Activated CD4-positive, alpha-beta T cell treated with anti-CD3 and anti-CD28 coated beads for 4 hours (primary cell): ENCODE measurements around the gene ZDHHC13.
"Not testable (repeated sequence)": the region's sequence is repeated elsewhere in the genome, so short reads cannot be mapped to it uniquely, and the experiment has no call there.

ENCODE experiments used
- DNase-seq, 2 donors: peaks; one replicate each; pipeline ENCODE4 v3.0.0-alpha.2; 2020

ZDHHC13 gene

DNA sequence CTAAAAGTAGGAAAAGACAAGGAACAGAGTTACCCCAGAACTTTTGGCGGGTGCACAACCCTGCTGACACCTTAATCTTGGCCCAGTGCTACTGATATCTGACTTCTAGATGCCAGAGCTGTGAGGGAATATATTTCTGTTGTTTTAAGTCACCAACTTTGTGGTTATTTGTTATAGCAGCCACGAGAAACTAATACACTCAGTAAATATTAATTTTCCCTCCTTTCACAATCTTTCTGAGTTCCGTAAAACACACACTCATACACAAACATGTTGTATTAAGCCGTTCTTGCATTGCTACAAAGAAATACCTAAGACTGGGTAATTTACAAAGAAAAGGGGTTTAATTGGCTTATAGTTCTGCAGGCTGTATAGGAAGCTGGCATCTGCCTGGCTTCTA lies 16.1 kb upstream of the ZDHHC13 start:
- no peak for DNase-seq

DNA sequence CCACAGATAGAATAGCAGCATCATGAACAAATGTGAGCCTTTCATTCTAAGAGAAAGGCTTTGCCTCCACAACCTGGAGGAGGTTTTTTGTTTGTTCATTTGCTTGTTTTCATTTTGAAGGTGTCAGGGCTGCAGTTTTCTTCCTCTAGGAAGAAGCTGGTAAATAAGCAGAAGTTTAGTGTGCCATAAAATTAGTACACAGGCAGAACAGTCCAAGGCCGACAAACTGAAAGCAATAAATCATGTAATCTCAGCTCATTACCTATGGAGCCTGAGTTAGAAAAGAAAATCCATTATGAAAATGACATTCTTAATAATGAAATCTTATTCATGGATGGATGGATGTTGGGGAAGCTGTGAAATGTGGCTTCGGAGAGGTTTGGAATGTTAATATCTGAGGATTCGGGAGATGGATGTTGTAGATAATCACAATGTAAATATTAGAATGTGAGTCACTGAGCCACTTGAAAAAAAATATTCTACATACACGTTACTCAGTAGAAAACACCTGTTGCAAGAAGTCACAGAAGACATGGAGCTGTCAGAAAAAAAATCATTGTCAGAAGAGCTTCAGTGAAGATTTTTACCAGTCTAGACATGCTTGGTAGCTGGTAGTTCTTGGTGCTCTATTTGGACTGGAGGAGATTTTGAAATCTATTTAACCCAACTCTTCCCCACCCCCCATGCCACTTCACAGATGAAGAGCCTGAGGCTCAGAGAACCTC lies 15.0 kb upstream of the ZDHHC13 start:
- no peak for DNase-seq

DNA sequence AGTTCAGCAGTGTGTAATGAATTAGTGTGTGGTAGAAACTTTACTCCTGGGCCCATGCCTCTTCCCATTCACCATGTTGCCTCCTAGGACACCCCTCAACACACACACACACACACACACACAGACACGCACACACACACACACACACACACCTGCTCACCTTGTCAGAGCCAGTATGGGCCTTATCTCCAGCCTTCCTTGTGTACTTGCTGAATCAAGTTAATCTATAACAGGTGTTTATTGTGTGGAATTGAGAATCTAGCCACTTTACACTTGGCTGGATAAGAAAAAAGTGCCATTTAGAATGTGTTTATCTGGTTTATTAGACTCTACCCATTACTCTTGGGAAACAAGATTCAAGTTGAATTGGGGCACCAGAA lies 14.5 kb upstream of the ZDHHC13 start:
- no peak for DNase-seq

DNA sequence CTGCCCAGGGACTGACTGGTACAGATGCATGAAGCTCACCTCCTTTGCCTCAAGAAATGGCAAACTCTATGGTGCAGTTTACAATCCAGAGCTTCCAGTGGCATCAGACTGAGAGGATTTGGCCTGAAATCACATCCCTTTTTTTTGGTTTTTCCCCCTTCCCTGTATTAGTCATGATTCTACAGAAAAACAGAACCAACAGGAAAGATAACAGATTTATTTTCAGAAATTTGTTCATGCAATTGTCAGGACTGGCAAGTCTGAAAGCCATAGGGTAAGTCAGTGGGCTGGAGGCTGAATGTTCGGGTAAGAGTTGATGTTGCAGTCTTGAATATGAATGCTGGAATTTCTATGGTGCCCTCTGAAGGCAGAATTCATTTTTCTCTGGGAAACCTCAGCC lies 12.0 kb upstream of the ZDHHC13 start:
- DNase-seq, result no peak

- no peak for DNase-seq
Measured at GRCh38 chr11:19107125-19107524, 9.8 kb upstream of the ZDHHC13 start.

DNA sequence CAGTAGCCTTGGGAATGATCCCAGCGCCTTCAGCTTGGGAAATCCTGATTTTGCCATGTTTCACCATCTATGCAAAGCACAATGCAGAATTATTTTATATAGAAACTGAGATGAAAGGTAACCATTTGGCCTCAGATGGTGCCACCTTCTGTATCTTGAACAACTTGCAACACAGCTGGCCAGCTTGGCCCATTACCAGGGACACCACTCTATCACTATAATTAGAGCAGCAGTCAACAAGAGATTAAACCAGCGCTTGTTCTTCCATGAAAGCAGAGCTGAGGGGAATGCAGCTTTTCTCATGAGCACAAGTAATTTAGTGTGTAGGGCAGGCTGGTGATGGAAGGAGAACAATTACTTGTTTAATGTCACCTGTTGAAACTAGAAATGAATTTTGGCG lies 6.7 kb upstream of the ZDHHC13 start:
- DNase-seq, result no peak

- no peak for DNase-seq
Measured at GRCh38 chr11:19111809-19112208, 5.2 kb upstream of the ZDHHC13 start.

DNA sequence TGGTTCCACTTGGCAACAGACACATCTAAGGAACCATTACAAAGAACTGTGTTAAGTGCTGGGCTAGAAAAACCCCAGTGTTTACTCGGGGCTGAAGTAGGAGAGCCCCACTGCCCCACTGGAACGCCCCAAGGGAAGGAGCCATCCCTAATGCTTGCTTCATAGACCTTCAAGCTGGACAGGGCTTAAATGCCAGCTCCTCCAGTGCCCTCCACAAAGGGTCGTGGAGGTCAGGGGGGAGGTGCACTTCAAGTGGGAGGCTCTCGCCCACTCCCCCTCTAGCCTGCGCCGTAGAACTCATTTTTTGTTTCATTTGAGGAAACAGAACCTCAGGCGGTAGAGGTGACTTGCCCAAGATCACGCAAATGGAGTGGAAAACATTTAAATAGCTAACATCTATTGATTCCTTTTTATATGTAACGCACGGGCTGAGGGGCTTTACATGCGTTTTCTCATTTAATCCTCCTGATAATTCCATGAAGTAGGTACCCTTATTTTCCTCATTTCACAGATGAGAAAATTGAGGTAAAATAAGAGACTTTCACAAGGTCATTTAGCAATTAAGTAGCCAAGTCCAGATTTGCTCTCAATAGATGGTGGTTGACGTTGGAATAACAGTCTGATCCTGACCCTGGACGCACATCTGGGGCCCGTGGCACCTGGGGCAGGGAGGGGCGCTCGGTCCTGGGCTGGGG lies 545 bp upstream of the ZDHHC13 start:
- DNase-seq, result peak in 1 of 2 donors; percentile 1

DNA sequence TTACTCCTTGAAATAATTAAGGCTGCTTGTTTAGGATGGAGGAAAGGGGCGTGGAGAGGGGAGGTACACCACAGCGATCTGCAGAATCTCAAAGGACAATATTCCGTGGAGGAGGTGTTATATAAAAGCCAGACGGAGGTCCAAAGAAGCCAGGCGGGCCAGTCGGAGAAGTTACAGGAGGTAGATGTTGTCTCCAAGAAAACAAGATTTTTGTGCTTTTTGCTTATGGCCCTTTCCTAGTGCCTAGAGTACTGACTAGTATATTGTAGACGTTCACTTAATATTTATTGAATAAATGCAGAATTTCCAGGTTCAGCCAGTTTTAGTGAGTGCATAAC lies 761 bp downstream of the ZDHHC13 start:
- no peak for DNase-seq

GRCh38 chr11:19121646-19122045 lies 4.7 kb downstream of the ZDHHC13 start:
- no peak for DNase-seq

- DNase-seq, result no peak
Measured at GRCh38 chr11:19122960-19123615, 6.1 kb downstream of the ZDHHC13 start.

GRCh38 chr11:19126562-19127325 lies 9.8 kb downstream of the ZDHHC13 start:
- not testable (repeated sequence) for DNase-seq

DNA sequence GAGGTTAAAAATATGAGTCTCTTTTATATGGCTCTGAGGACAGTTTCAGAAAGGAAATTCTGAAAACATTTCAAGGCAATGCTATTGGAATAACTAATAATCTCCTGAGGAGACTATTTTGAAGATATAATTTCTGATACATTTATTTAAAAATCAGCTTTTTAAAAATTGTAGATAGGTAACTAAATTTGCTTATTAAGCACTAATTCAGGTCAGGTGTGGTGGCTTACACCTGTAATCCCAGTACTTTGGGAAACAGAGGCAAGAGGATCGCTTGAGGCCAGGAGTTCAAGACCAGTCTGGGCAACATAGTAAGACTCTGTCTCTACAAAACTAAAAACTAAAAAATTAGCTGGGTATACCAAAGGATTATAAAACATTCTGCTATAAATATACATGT lies 17.0 kb downstream of the ZDHHC13 start:
- no peak for DNase-seq

- not testable (repeated sequence) for DNase-seq
Measured at GRCh38 chr11:19136884-19137283, 19.9 kb downstream of the ZDHHC13 start.

DNA sequence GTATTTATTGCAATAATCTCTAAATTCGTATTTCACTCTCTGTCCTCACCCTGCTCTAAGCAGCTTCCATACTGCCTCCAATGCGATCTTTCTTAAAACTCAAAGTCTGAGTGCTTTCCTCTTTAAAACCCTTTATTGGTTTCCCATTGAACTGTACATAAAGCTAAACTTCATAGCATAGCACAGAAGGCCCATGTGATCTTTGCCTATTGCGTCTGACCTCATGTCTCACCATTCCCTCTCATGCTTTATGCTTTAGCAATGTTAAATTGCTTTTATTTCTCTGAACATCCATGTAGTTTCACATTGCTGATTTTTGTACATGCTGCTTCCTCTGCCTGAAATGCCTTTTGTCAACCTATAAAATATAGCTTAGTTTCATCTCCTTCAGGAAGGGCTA lies 28.4 kb downstream of the ZDHHC13 start:
- no peak for DNase-seq

DNA sequence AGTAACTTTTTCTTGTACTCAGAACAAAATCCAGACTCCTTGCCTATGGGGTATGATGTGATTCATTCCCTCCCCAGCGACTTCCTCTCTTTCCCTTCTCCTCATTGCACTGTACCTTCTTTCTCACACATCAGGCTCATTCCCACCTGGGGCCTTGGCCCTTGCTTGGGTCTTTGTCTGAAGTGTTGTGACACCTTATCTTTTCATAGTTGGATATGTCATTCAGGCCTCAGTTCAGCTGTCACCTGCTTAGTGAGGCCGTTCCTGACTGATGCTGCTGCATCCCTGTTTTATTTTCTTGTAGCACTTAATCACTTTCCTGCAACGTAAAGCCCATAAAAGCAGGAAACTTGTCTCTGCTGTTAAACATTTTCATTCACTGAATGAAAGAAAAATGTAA lies 39.9 kb downstream of the ZDHHC13 start:
- no peak for DNase-seq

DNA sequence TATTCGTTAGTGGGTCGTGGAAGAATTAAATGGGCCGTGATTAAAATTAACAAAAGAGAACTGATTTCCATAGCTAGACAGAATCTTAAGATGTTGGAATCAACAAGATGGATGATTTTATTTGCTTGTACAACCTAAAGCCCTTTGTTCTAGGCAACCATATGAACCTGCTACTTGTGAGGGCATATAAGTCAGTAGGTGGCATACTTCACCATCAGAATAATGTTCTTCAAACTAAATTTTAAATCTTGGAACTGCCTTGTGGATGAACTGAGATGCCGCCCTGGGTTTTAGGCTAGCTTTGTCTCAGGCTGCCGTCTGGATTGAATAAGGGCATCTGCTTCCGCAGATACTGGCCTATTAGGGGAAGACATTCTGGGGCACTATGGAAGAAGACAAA lies 43.9 kb downstream of the ZDHHC13 start:
- no peak for DNase-seq

DNA sequence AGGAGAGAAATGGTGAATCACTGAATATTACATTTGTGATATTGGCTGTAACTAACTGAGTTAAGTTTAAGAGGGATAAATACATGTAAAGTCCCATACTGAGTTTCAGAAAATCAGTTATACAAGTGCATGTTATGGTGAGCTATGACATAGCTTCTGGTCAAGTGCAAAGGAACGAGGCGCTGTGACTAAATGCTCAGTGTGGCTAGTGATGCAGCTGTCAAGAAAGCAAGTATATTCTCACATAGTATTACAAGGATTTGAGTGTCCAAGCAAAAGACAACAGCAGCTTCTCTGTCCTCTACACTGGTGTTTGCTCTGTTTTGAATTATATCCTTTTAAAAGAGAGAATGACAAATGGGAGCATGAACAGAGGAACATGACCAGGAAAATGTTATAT lies 44.7 kb downstream of the ZDHHC13 start:
- no peak for DNase-seq

- no peak for DNase-seq
Measured at GRCh38 chr11:19162951-19163505, 46.1 kb downstream of the ZDHHC13 start.

DNA sequence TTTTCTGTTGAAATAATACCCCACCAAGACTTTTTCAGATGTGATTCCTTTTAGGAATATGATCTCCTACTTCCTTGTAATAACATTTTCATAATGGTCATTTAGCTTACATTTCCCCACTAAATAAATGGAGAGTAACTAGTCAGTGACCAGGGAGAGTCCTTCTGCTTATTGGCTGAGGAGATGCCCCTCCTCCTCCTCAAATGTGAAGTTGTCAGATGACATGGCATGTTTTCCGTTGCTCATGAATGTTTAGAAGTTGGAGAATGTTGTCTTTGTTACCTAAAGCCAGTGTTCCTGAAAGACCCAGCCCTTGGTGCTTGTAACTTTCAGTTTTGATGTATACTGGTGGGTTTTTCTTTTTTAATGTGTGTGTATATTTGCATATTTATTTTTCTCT lies 46.6 kb downstream of the ZDHHC13 start:
- no peak for DNase-seq

DNA sequence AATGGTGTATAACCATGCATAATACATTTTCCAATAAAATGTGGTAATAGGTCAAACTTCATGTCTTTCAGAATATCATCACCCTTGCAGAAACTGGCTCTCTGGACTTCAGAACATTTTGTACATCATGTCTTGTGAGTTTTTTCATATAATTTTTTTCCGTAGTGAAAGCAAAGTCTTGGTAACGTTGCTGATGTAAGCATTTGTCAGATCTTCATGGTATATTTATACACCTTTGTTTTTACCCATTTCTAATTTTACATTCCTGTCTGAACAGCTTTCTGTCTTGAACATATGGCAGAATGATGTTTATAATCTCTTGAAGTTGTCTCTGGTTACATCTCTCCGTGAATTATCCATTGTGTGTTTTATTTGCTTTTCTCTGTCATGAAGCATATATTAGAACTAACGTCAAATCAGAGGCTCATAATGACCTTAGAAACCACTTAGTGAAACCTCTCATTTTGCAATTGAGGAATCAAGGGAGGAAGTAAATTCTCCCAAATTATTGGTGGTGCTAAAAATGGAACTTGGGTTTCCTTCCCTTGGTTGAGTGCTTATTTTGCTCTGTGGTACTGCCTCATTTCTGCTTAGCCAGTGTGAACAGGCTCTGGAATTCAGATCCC lies 47.4 kb downstream of the ZDHHC13 start:
- DNase-seq, result no peak

GRCh38 chr11:19164881-19165280 lies 47.9 kb downstream of the ZDHHC13 start:
- DNase-seq, result no peak

GRCh38 chr11:19168090-19168489 lies 51.1 kb downstream of the ZDHHC13 start:
- no peak for DNase-seq
